Measurements from ENCODE around the gene EXOSC7. TPM values are rescaled to one million over a fixed set of nuclear protein-coding genes. Genes with fewer than 3 reads are reported as not detected.

EXOSC7 gene
- total RNA-seq, 1 experiment from 2014 or later, result 70.9 TPM

DNA sequence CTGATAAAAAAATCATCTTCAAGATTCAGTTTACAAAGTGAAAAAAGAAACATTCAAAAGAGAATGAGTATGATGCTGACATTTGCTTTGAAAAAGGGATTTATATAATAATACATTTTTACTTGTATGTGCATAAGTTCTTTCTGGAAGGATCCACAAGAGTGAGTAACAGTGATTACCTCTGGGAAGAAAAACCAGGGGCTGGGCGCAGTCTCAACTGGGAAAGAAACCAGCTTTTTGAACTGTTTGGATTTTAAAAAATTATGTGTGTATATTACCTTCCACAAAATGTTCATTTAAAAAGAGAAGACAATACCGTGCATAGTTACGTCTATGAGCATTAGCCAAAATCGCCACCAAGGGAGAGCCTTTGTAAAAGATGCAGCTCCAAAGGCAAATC is 51.4 kb downstream of the EXOSC7 start:
- no peaks in the 10 kb centered on the region for H3K4me1 ChIP-seq
- Mint-ChIP-seq H3K27ac (ENCODE audit: unreplicated experiment) (peak overlapping the region; percentile 59), H3K9me3 (ENCODE audit: unreplicated experiment) (no peaks in the 10 kb centered on the region), H3K27me3 (ENCODE audit: insufficient read depth, unreplicated experiment) (no peaks in the 10 kb centered on the region), H3K4me1 (ENCODE audit: low read depth, unreplicated experiment) (no peaks in the 10 kb centered on the region), H3K4me3 (ENCODE audit: unreplicated experiment) (no peak overlapping the region), H3K36me3 (ENCODE audit: insufficient read depth, unreplicated experiment) (peaks cover 4% of the 10 kb centered on the region)
- no peak for DNase-seq
- H3K4me3 ChIP-seq (ENCODE audit: low read depth, low read length), result no peak overlapping the region
- H3K27me3 ChIP-seq (replicated peaks; ENCODE audit: control insufficient read depth, insufficient read depth, low read length), result no peaks in the 10 kb centered on the region
- no peaks in the 10 kb centered on the region for H3K9me3 ChIP-seq
- ChIA-PET CTCF (no interaction called here), POLR2A (no interaction called here)
- intact Hi-C loops (cut with micrococcal nuclease; ENCODE audit: unreplicated experiment), result no loop called here
- TF ChIP-seq, protein P1, sequence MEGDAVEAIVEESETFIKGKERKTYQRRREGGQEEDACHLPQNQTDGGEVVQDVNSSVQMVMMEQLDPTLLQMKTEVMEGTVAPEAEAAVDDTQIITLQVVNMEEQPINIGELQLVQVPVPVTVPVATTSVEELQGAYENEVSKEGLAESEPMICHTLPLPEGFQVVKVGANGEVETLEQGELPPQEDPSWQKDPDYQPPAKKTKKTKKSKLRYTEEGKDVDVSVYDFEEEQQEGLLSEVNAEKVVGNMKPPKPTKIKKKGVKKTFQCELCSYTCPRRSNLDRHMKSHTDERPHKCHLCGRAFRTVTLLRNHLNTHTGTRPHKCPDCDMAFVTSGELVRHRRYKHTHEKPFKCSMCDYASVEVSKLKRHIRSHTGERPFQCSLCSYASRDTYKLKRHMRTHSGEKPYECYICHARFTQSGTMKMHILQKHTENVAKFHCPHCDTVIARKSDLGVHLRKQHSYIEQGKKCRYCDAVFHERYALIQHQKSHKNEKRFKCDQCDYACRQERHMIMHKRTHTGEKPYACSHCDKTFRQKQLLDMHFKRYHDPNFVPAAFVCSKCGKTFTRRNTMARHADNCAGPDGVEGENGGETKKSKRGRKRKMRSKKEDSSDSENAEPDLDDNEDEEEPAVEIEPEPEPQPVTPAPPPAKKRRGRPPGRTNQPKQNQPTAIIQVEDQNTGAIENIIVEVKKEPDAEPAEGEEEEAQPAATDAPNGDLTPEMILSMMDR (IDR thresholded peaks at IDR 0.05; ENCODE audit: insufficient read depth in 1 of 2, low read depth in 1 of 2, low read length in 1 of 2, severe bottlenecking in 1 of 2, unreplicated experiment in 1 of 2), result no peak
- no peaks in the 10 kb centered on the region for H3K36me3 ChIP-seq (ENCODE audit: control insufficient read depth, insufficient read depth, low read length)
- no TSS peak for BruUV-seq (replicated peaks)

DNA sequence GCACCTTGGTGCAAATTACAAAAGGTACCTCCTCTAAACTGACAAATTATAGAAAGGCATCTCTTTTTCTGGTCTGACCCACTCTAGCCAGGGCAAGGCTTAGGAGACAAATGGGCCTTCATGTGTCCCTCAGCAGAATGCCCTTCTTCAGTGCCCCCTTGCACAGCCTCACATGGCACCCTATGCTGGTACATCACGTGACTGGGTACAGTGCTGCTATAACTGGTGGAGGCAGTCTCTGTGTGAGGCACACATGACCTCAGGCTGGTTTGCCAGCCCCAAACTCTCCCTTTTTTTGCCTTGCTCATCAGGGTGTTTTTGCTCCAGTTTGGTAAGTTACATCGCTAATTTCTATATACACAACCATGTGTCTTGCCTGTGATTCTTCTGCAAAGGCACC is 53.2 kb downstream of the EXOSC7 start:
- Mint-ChIP-seq H3K4me1 (ENCODE audit: low read depth, unreplicated experiment) (no peaks in the 10 kb centered on the region), H3K9me3 (ENCODE audit: unreplicated experiment) (no peaks in the 10 kb centered on the region), H3K36me3 (ENCODE audit: insufficient read depth, unreplicated experiment) (peaks cover 5% of the 10 kb centered on the region), H3K4me3 (ENCODE audit: unreplicated experiment) (no peak overlapping the region), H3K27me3 (ENCODE audit: insufficient read depth, unreplicated experiment) (peaks cover 3% of the 10 kb centered on the region), H3K27ac (ENCODE audit: unreplicated experiment) (no peak overlapping the region)
- TF ChIP-seq, protein P1 (IDR thresholded peaks at IDR 0.05; ENCODE audit: insufficient read depth in 1 of 2, low read depth in 1 of 2, low read length in 1 of 2, severe bottlenecking in 1 of 2, unreplicated experiment in 1 of 2), result no peak
- no TSS peak for BruUV-seq (replicated peaks)
- ChIA-PET CTCF (no interaction called here), POLR2A (no interaction called here)
- Histone ChIP-seq H3K36me3 (ENCODE audit: control insufficient read depth, insufficient read depth, low read length) (no peaks in the 10 kb centered on the region), H3K9me3 (no peaks in the 10 kb centered on the region), H3K27me3 (replicated peaks; ENCODE audit: control insufficient read depth, insufficient read depth, low read length) (no peaks in the 10 kb centered on the region), H3K4me1 (no peaks in the 10 kb centered on the region), H3K4me3 (ENCODE audit: low read depth, low read length) (no peak overlapping the region)
- intact Hi-C loops (cut with micrococcal nuclease; ENCODE audit: unreplicated experiment), result no loop called here
- no peak for DNase-seq

DNA sequence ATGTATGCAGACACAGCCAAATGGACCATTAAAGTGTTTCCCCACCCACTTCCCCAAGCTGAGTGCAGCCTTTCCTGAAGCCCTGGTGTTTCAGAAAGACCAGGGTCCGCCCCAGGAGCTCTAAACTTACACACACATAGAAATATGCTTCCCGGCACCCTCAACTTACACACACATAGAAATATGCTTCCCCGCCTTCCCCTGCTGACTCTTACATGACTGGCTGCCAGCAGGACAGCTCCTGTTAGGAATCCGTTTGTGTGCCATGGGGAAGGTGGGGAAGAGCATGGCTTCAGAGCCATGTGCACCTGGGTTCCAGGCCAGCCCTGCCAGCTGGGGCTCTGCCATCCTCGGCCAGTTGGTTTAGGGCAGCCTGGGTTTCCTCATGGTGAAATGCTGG is 53.6 kb downstream of the EXOSC7 start:
- H3K4me3 ChIP-seq (ENCODE audit: low read depth, low read length), result no peak overlapping the region
- TF ChIP-seq, protein P1 (IDR thresholded peaks at IDR 0.05; ENCODE audit: insufficient read depth in 1 of 2, low read depth in 1 of 2, low read length in 1 of 2, severe bottlenecking in 1 of 2, unreplicated experiment in 1 of 2), result no peak
- H3K9me3 ChIP-seq, result no peaks in the 10 kb centered on the region
- H3K9me3 Mint-ChIP-seq (ENCODE audit: unreplicated experiment), result no peaks in the 10 kb centered on the region
- no peaks in the 10 kb centered on the region for H3K27me3 ChIP-seq (replicated peaks; ENCODE audit: control insufficient read depth, insufficient read depth, low read length)
- H3K4me1 Mint-ChIP-seq (ENCODE audit: low read depth, unreplicated experiment), result no peaks in the 10 kb centered on the region
- no peak overlapping the region for H3K4me3 Mint-ChIP-seq (ENCODE audit: unreplicated experiment)
- H3K36me3 ChIP-seq (ENCODE audit: control insufficient read depth, insufficient read depth, low read length), result no peaks in the 10 kb centered on the region
- intact Hi-C loops (cut with micrococcal nuclease; ENCODE audit: unreplicated experiment), result no loop called here
- peaks cover 4% of the 10 kb centered on the region for H3K27me3 Mint-ChIP-seq (ENCODE audit: insufficient read depth, unreplicated experiment)
- H3K27ac Mint-ChIP-seq (ENCODE audit: unreplicated experiment), result no peak overlapping the region
- DNase-seq, result no peak
- CTCF ChIA-PET, result no interaction called here
- no peaks in the 10 kb centered on the region for H3K4me1 ChIP-seq
- peaks cover 5% of the 10 kb centered on the region for H3K36me3 Mint-ChIP-seq (ENCODE audit: insufficient read depth, unreplicated experiment)
- POLR2A ChIA-PET, result no interaction called here
- no TSS peak for BruUV-seq (replicated peaks)

Data from Caco-2 (cell line).